Gastroesophageal sphincter (tissue), 4 donors: ENCODE results near the gene ADM2. TPM values are rescaled to one million over a fixed set of nuclear protein-coding genes. Genes with fewer than 3 reads are reported as not detected.
A peak's percentile ranks its signal among the peaks of the same experiment; 100 is the strongest.
"Not testable (repeated sequence)": the region's sequence is repeated elsewhere in the genome, so short reads cannot be mapped to it uniquely, and the experiment has no call there.

Source experiments
- ATAC-seq: fragments of 150-250 bp; one replicate; pipeline ENCODE4 v1.9.1; 2016; ENCODE audit warnings: mild to moderate bottlenecking, moderate library complexity
- H3K27ac ChIP-seq, 4 donors: fragments of 200-600 bp; sonication (generic) in 3 of 4; 1 replicate in 3 of 4; 2 replicates in 1 of 4; pipeline ENCODE4 v1.5.1; 2016 to 2019
- H3K27me3 ChIP-seq: fragments of 200-600 bp; sonication (generic); one replicate; pipeline ENCODE4 v1.5.1; 2019
- H3K36me3 ChIP-seq, 2 donors: fragments of 200-600 bp; sonication (generic); one replicate each; pipeline ENCODE4 v1.5.1; 2019; ENCODE audit warnings: control low read depth in 1 of 2
- H3K4me1 ChIP-seq, 3 donors: fragments of 200-600 bp; sonication (generic); 1 replicate in 2 of 3; 2 replicates in 1 of 3; pipeline ENCODE4 v1.5.1; 2016 to 2019; ENCODE audit warnings: control low read depth in 2 of 3
- H3K4me3 ChIP-seq, 2 donors: fragments of 200-600 bp; sonication (generic); one replicate each; pipeline ENCODE4 v1.5.1; 2019; ENCODE audit warnings: mild to moderate bottlenecking in 1 of 2, moderate library complexity in 1 of 2
- H3K9me3 ChIP-seq, 3 donors: fragments of 200-600 bp; sonication (generic); one replicate each; pipeline ENCODE4 v1.5.1; 2017 to 2019; ENCODE audit warnings: control low read depth in 2 of 3
- CTCF ChIP-seq, 4 experiments: fragments of 200-600 bp in 2 of 4; fragments of 450-650 bp in 2 of 4; sonication (generic) in 1 of 4; IDR thresholded peaks; one replicate each; pipeline ENCODE4 v1.5.1; 2017 to 2019; ENCODE audit warnings: antibody characterized with exemption in 4 of 4, mild to moderate bottlenecking in 2 of 4, moderate library complexity in 2 of 4
- POLR2A ChIP-seq, 2 donors: fragments of 450-650 bp; IDR thresholded peaks; one replicate each; pipeline ENCODE4 v1.6.1; 2017; ENCODE audit warnings: antibody characterized with exemption in 2 of 2, mild to moderate bottlenecking in 2 of 2, moderate library complexity in 1 of 2
- POLR2AphosphoS5 ChIP-seq: sonication (generic); formaldehyde crosslinking; IDR thresholded peaks from one replicate; pipeline ENCODE4 v1.6.1; 2017; ENCODE audit warnings: antibody characterized with exemption
- WGBS, 2 donors: methylation state at CpG; one replicate each; pipeline ENCODE4 v1.1.5; 2018; ENCODE audit warnings: low coverage in 1 of 2; 5-methylcytosine and 5-hydroxymethylcytosine counted together
- total RNA-seq, 4 donors: library from RNA; depleted of rRNA; stranded (reverse); fragments of >200 nt; gene quantifications; one replicate each; pipeline ENCODE4 v1.1.0, GENCODE V29; 2016

The ADM2 gene
- total RNA-seq, 4 donors from 2014 or later, result 0.40 TPM; not detected in 3

DNA sequence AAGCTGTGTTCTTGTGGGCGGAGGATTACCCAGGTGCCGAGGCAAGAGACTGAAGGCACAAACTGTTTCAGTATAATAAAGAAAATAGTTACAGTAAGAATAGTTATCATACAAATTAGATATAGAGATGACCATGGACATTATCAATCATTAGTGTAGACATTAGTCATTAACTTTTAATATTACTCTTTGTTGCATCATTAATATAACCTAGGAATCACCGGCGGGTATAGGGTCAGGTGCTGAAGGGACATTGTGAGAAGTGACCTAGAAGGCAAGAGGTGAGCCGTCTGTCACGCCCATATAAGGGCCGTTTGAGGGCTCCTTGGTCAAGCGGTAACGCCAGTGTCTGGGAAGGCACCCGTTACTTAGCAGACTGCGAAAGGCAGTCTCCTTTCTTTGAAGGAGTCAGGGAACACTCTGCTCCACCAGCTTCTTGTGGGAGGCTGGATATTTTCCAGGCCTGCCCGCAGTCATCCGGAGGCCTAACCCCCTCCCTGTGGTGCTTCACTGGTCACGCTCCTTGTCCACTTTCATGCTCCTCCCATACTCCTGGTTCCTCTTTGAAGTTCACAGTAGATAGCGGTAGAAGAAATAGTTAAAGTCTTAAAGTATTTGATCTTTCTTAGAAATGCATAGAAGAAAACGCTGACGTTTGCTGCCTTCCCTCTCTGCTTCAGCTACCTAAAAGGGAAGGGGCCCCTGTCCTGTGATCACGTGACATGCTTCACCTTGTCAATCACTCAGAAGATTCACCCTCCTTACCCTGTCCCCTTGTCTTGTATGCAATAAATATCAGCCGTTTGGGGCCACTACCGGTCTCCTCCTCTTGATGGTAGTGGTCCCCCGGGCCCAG lies 52.7 kb downstream of the ADM2 start:
- H3K4me3 ChIP-seq, H3K27ac ChIP-seq, H3K9me3 ChIP-seq, H3K36me3 ChIP-seq, ATAC-seq: not testable (repeated sequence)
- 49 to 79% methylated on average over 11 to 21 of the region's 21 CpGs for WGBS, 2 donors
- peak in 1 of 2 donors; percentile 25 for TF ChIP-seq POLR2A (IDR thresholded peaks at IDR 0.05)
- Histone ChIP-seq H3K27me3 (peaks cover 98% of the 10 kb centered on the region), H3K4me1 (peaks cover 0 to 45% (median 19%) of the 10 kb centered on the region in 3 donors)

GRCh38 chr22:50535113-50535512 lies 53.8 kb downstream of the ADM2 start:
- H3K27ac ChIP-seq, result no peak overlapping the region
- no peaks in the 10 kb centered on the region for H3K36me3 ChIP-seq
- TF ChIP-seq CTCF (IDR thresholded peaks at IDR 0.05) (no peak), POLR2AphosphoS5 (no peak), POLR2A (IDR thresholded peaks at IDR 0.05) (no peak)
- no peak for ATAC-seq
- no peak overlapping the region for H3K4me3 ChIP-seq
- WGBS, 2 donors, result 75% methylated on average over 6 of the region's 8 CpGs; no CpG with 5 or more reads in 1 of the 2 donors
- H3K4me1 ChIP-seq, result peaks cover 0 to 37% (median 16%) of the 10 kb centered on the region in 3 donors
- H3K27me3 ChIP-seq, result peaks cover 97% of the 10 kb centered on the region
- H3K9me3 ChIP-seq, result no peaks in the 10 kb centered on the region

Other genes with a start within 250 kb of the ADM2 start
- 10 to 100 TPM; 26.1 to 48.3 (median 37.4) TPM for gene TUBGCP6, start 236.5 kb upstream of the ADM2 start, total RNA-seq
- 10 to 100 TPM in 3 of 4 donors, 1 to 10 TPM in 1; 9.4 to 24.7 (median 12.5) TPM for gene HDAC10, start 230.3 kb upstream of the ADM2 start, total RNA-seq
- 10 to 100 TPM; 10.1 to 18.4 (median 14.0) TPM for gene MAPK12, start 219.9 kb upstream of the ADM2 start, total RNA-seq
- 10 to 100 TPM in 2 of 4 donors, 1 to 10 TPM in 2; 6.8 to 11.5 (median 10.4) TPM for gene MAPK11, start 211.2 kb upstream of the ADM2 start, total RNA-seq
- 100 to 1,000 TPM in 2 of 4 donors, 10 to 100 TPM in 2; 93.2 to 207 (median 102) TPM for gene PLXNB2, start 173.9 kb upstream of the ADM2 start, total RNA-seq
- gene DENND6B, start 154.5 kb upstream of the ADM2 start, total RNA-seq, result 1 to 10 TPM; 2.0 to 4.8 (median 2.8) TPM
- 10 to 100 TPM; 52.2 to 73.5 (median 64.2) TPM for gene PPP6R2, start 138.2 kb upstream of the ADM2 start, total RNA-seq
- gene SBF1, start 6.5 kb upstream of the ADM2 start, total RNA-seq, result 100 to 1,000 TPM in 1 of 4 donors, 10 to 100 TPM in 3; 63.7 to 122 (median 64.4) TPM
- gene MIOX, start 5.3 kb downstream of the ADM2 start, total RNA-seq, result not detected
- 10 to 100 TPM; 35.5 to 58.4 (median 45.1) TPM for gene LMF2, start 26.2 kb downstream of the ADM2 start, total RNA-seq
- 10 to 100 TPM; 34.8 to 45.0 (median 42.1) TPM for gene NCAPH2, start 26.7 kb downstream of the ADM2 start, total RNA-seq
- 1 to 10 TPM in 2 of 4 donors, not detected in 2; 1.2 to 1.8 TPM for gene SCO2, start 44.1 kb downstream of the ADM2 start, total RNA-seq
- gene TYMP, start 48.5 kb downstream of the ADM2 start, total RNA-seq, result 10 to 100 TPM; 18.5 to 55.1 (median 39.3) TPM
- under 1 TPM in 3 of 4 donors, not detected in 1; 0.08 to 0.31 (median 0.27) TPM for gene KLHDC7B, start 64.4 kb downstream of the ADM2 start, total RNA-seq
- not detected for gene SYCE3, start 81.4 kb downstream of the ADM2 start, total RNA-seq
- gene CPT1B, start 96.9 kb downstream of the ADM2 start, total RNA-seq, result 10 to 100 TPM in 1 of 4 donors, 1 to 10 TPM in 3; 3.1 to 13.4 (median 6.5) TPM
- 10 to 100 TPM; 16.6 to 39.8 (median 33.1) TPM for gene CHKB, start 101.3 kb downstream of the ADM2 start, total RNA-seq
- 1 to 10 TPM in 3 of 4 donors, under 1 TPM in 1; 0.93 to 3.7 (median 2.3) TPM for gene MAPK8IP2, start 119.2 kb downstream of the ADM2 start, total RNA-seq
- 10 to 100 TPM; 19.5 to 40.0 (median 21.0) TPM for gene ARSA, start 146.6 kb downstream of the ADM2 start, total RNA-seq
- gene SHANK3, start 191.3 kb downstream of the ADM2 start, total RNA-seq, result 10 to 100 TPM in 2 of 4 donors, 1 to 10 TPM in 2; 5.9 to 20.5 (median 13.0) TPM